HG02938 (cell line): ENCODE measurements around the gene KIRREL2.
"Not testable (repeated sequence)": the region's sequence is repeated elsewhere in the genome, so short reads cannot be mapped to it uniquely, and the experiment has no call there.

Experiments
- ATAC-seq: cut with Tn5 transposase; IDR thresholded peaks from one replicate; pipeline ENCODE4 v1.9.1; 2021; ENCODE audit warnings: mild to moderate bottlenecking, moderate library complexity; ENCODE audit not compliant: unreplicated experiment

Gene KIRREL2

DNA sequence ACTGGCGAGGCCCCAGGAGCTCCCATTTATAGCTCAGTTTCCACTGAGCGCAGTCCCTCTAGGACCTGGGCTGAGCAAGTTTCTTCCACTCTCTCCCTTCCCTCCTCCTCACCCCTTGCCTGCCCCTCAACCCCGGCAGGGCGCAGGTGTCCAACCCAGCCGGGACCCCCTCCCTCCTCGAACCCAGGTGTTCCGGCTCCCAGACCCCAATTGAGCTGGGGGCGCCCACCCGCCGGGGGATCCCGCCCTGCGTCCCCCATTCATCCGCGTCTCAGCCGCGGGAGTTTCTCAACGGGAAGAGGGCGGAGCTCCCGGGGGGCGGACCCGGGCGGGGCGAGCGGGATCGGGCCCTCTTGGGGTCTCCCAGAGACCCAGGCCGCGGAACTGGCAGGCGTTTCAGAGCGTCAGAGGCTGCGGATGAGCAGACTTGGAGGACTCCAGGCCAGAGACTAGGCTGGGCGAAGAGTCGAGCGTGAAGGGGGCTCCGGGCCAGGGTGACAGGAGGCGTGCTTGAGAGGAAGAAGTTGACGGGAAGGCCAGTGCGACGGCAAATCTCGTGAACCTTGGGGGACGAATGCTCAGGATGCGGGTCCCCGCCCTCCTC lies at the start of gene KIRREL2:
TSS of gene KIRREL2 (plus strand) at position 366 of the 604 bp plus-strand sequence. CDS start at position 575, 209 bp downstream.
- no peak for ATAC-seq

- no peak for ATAC-seq
Observed at GRCh38 chr19:35807633-35808032, 49.1 kb upstream of the KIRREL2 start.

DNA sequence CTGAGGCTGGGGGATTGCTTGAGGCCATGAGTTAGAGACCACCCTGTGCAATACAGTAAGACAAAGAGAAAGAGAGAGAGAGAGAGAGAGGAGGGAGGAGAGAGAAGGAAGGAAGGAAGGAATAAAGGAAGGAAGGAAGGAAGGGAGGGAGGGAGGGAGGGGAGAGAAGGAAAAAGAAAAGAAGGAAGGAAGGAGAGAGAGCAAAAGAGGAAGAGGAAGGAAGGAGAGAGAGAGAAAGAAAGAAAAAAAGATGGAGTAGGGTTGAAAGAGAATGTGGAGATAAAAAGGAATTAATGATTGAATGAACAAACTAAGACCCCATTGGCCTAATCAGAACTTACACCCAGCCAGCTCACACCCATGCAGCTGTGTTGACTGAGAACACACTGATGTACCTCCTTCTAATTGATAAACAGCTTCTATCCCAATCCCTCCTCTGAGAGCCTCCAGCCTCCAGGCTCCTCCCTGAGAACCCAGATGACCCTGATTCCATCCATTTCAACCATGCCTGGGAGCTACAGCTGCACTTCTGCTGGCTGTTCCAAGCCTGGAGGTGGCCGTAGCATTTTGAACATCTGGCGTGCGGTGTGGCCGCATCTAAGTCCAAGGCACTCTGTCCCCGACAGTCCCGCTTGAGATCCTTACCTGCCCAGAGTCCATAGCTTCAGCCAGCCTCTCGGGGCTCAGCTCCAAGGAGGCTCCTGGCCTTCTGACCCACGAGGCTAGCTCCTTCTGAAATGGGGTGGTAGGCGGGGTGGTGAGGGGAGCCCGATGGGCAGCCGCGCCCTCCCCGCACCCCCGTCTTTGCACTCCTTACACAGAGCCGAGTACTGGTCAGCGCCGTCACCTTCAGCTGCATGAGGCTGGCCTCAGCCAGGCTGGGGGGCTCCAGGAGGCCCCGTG lies 45.1 kb upstream of the KIRREL2 start:
- ATAC-seq, result no peak

GRCh38 chr19:35812220-35813042 lies 44.3 kb upstream of the KIRREL2 start, which contains the start of gene PRODH2:
TSS of gene PRODH2 (minus strand) at chr19:35812845. CDS start at chr19:35812805, 40 bp downstream.
- no peak for ATAC-seq

GRCh38 chr19:35813043-35813890 lies 43.4 kb upstream of the KIRREL2 start:
- ATAC-seq, result no peak

DNA sequence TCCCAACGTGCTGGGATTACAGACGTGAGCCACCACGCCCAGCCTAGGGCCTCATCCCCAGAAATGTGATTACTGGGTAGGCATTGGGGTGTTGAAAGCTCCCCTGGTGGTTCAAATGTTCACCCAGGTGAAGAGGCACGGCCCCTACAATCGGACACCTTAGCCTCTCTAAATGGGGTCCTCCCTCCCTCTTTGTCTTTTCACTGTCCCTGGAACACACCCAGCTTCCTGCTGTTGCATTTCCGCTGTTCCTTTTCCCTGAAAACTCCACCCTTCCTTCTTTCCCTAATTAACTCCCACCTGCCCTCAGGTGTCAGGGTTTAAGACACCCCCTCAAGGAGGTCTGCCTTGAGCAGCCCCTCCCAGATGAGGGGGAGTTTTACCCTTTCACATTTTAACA lies 40.4 kb upstream of the KIRREL2 start:
- no peak for ATAC-seq

GRCh38 chr19:35816846-35817245 lies 39.9 kb upstream of the KIRREL2 start:
- ATAC-seq, result no peak

DNA sequence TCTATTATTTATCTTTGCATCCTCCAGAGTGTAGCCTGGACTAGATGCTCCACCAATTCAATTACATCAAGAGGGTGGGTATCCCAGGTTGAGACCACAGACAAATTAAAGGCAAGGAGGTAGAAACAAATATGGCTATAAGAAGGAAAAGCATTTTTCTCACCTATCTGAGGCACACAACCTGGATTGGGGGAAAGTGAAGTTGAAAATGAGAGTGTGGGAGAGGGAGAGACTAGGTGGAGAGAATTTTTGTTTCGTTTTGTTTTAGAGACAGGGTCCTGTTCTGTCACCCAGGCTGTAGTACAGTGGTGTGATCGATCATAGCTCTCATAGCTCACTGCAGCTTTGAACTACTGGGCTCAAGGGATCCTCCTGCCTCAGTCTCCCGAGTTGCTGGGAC lies 38.3 kb upstream of the KIRREL2 start:
- ATAC-seq, result no peak

DNA sequence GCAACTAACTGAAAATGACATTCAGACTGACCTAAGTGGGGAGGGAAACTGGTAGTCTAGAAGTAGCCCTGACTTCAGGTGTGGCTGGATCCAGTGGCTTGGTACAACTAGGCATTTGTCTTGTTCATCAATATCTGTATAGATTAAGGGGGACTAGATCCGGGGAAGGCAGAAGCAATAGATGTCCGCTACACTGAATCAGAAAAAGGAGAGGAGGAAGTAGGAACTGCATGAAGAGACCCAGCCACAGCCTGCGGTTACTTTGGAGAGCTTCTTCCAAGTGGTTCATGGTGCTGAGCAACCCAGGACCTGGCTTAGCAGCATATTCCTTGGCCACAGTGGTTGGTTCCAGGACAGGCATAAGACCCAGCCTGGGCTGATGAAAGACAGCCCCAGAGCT lies 34.1 kb upstream of the KIRREL2 start:
- ATAC-seq, result no peak

- ATAC-seq, result no peak
Observed at GRCh38 chr19:35824150-35824549, 32.6 kb upstream of the KIRREL2 start.

- no peak for ATAC-seq
Observed at GRCh38 chr19:35828692-35829301, 27.9 kb upstream of the KIRREL2 start.

DNA sequence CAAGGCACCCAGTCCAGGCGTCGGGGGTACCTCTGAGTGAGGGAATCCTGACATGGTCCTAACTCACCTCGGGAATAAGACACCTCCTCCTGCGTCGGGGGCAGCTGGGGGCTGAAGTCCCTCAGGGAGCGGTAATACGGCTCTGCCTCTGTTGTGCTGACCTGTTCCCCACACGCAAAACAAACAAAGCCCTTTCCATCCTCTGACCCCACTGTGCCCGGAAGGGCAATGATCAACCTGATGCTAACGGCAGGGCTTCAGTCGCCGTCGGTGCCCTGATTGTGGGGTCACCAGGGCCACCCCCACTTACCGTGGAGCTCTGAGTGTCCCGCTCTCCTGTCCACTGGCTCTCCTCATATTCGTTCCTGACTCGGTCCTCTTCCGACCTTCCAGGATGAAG lies 25.7 kb upstream of the KIRREL2 start:
- ATAC-seq, result no peak

DNA sequence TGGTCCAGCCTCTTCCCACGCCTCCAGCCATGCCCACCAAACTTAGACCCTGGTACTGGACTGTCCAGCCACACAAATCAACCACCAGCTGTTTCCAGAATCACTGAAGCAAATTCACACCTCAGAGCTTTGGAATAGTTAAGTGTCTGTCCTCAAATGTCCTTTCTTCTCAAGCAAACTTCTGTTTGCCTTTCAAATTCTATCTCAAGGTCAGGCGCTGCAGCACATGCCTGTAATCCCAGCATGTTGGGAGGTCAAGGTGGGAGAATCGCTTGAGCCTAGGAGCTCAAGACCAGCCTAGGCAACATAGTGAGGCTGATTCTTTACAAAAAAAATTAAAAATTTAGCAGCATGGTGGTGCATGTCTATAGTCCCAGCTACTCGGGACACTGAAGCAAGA lies 24.7 kb upstream of the KIRREL2 start:
- no peak for ATAC-seq

DNA sequence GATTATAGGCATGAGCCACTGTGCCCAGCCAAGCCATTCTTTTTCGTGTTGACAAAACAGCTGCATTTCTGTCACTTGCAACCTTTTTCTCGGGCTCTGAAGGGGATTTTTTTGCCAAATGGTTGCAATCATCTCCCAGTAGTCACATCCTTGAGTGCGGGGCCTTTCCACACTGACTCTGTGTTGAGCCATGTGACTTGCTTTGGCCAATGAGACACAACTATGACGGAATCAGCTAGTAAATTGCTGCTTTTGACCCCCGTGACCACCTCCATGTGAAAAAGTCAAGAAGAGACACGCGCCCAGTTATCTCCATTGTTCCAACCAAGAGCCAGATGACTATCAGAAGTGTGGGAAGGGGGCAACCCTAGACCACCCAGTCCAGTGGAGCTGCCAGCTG lies 22.7 kb upstream of the KIRREL2 start:
- ATAC-seq, result no peak

DNA sequence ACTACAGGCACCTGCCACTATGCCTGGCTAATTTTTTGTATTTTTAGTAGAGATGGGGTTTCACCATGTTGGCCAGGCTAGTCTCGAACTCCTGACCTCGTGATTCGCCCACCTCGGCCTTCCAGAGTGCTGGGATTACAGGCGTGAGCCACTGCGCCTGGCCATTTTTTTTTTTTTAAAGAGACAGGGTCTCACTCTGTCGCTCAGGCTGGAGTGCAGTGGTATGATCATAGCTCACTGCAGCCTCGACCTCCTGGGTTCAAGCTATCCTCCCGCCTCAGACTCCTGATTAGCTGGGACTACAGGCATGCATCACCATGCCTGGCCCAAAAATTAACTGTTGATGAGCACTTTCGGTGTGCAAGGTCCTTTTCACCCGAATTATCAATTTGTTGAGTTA lies 20.6 kb upstream of the KIRREL2 start:
- not testable (repeated sequence) for ATAC-seq

DNA sequence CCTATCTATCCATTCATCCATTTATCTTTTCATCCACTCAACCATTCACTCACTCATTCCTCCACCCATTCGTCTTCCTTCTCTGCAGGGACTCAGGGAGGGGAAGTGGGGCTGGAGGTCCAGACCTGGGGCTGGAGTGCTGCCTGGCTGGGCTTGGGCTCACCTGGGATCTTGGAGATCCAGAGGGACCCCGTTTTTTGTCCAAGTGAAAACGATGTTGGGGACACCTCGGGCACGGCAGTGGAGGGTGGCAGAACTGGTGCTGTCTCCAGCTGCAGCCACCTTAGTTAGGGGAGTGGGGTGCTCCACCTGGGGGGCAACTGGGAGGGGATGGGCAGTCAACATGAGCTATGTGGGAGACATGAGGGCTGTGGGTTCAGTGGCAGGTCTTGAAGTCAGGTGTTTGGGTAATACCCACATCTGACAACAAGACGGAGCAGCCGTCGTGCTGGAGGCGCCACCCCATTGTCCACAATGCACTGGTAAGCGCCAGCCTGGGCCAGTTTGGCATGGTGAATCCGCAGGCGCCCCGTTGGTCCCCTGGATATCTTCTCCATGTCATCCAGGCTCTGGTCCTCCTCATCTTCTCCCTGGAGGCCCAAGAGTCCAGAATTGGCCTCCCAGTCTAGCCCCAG lies 14.6 kb upstream of the KIRREL2 start:
- ATAC-seq, result no peak

- no peak for ATAC-seq
Observed at GRCh38 chr19:35842666-35843272, 13.9 kb upstream of the KIRREL2 start.

DNA sequence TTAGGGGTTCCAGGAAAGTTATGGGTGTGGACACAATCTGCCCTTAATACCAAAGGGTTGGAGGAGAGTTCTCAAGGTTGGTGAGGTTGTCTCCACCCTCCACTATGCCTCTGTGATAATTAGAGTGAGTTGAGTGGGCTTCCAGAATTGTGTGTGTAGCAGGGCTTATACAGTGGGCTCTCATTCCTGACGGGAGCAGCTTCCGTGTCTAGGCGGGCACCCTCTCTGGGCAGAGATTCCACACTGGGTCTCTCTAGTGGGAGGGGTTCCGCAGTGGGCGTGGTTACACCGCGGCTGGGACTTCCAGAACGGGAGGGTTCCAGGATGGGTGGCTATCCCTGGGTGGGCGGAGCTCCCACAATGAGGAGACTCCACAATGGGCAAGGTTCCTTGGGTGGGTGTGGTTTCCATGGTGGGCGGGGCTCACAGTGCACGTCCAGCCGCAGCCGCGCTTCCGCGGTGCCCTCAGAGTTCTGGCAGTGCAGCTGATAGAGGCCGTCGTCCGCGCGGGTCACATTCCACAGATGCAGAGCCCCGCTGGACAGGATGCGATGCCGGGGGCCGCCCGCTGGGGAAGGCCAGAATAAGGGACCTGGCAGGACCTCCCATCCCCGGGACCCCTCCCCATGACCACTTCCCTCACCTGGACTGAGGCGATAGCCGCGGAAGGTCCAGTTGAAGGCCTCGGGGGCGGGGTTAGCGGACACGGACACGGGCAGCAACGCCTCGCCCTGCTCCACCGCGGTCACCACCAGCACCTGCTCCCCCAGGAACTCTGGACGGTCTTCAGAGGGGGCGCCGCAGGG lies 12.8 kb upstream of the KIRREL2 start:
- ATAC-seq, result no peak
